H1 (cell line): ENCODE measurements around the gene TNFRSF1A.

Experiments used
- BRCA1 ChIP-seq: IDR thresholded peaks from 2 replicates; pipeline ENCODE4 v1.6.1; 2012; ENCODE audit warnings: low read depth, low read length, improper control_type of control experiment
- CHD7 ChIP-seq: fragments of 300-600 bp; sonication (generic); IDR thresholded peaks from 2 replicates; pipeline ENCODE4 v1.7.1; 2012; ENCODE audit warnings: low read length, moderate library complexity, mild to moderate bottlenecking, inconsistent platforms; ENCODE audit not compliant: insufficient replicate concordance
- CREB1 ChIP-seq: IDR thresholded peaks from 2 replicates; pipeline ENCODE4 v1.6.1; 2012; ENCODE audit warnings: inconsistent platforms
- EZH2 ChIP-seq: fragments of 200-600 bp; sonication (generic); IDR thresholded peaks from 2 replicates; pipeline ENCODE4 v1.7.1; 2012; ENCODE audit warnings: low read depth, mild to moderate bottlenecking, moderate library complexity, low read length, inconsistent platforms; ENCODE audit not compliant: severe bottlenecking
- POLR2AphosphoS5 ChIP-seq: IDR thresholded peaks from 2 replicates; pipeline ENCODE4 v1.6.1; 2011; ENCODE audit warnings: low read depth, low read length
- TF ChIP-seq, protein P1 (sequence below), 3 experiments: IDR thresholded peaks; 1 replicate in 2 of 3; 2 replicates in 1 of 3; pipeline versions ENCODE4 v1.5.1 to v1.6.1; 2011; ENCODE audit warnings: low read length in 3 of 3, mild to moderate bottlenecking in 3 of 3, inconsistent platforms in 2 of 3, low read depth in 1 of 3, moderate library complexity in 1 of 3; ENCODE audit not compliant: insufficient read depth in 1 of 3; ENCODE audit errors: control extremely low read depth in 1 of 3
- TF ChIP-seq, protein P2 (sequence below): IDR thresholded peaks from 2 replicates; pipeline ENCODE4 v1.6.1; 2012; ENCODE audit warnings: inconsistent platforms
- TF ChIP-seq, protein P3 (sequence below): IDR thresholded peaks from 2 replicates; pipeline ENCODE4 v1.6.1; 2012; ENCODE audit warnings: inconsistent platforms

GRCh38 chr12:6373022-6373787 is 31.3 kb upstream of the TNFRSF1A start:
- TF ChIP-seq POLR2AphosphoS5 (no peak), EZH2 (no peak), CHD7 (no peak), CREB1 (no peak), BRCA1 (no peak)
- TF ChIP-seq, protein P1, sequence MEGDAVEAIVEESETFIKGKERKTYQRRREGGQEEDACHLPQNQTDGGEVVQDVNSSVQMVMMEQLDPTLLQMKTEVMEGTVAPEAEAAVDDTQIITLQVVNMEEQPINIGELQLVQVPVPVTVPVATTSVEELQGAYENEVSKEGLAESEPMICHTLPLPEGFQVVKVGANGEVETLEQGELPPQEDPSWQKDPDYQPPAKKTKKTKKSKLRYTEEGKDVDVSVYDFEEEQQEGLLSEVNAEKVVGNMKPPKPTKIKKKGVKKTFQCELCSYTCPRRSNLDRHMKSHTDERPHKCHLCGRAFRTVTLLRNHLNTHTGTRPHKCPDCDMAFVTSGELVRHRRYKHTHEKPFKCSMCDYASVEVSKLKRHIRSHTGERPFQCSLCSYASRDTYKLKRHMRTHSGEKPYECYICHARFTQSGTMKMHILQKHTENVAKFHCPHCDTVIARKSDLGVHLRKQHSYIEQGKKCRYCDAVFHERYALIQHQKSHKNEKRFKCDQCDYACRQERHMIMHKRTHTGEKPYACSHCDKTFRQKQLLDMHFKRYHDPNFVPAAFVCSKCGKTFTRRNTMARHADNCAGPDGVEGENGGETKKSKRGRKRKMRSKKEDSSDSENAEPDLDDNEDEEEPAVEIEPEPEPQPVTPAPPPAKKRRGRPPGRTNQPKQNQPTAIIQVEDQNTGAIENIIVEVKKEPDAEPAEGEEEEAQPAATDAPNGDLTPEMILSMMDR (IDR thresholded peaks at IDR 0.05; ENCODE audit: control extremely low read depth in 1 of 3, insufficient read depth in 1 of 3, low read depth in 1 of 3, low read length in 3 of 3) = no peak
- TF ChIP-seq, protein P2, sequence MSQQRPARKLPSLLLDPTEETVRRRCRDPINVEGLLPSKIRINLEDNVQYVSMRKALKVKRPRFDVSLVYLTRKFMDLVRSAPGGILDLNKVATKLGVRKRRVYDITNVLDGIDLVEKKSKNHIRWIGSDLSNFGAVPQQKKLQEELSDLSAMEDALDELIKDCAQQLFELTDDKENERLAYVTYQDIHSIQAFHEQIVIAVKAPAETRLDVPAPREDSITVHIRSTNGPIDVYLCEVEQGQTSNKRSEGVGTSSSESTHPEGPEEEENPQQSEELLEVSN = no peak
- TF ChIP-seq, protein P3, sequence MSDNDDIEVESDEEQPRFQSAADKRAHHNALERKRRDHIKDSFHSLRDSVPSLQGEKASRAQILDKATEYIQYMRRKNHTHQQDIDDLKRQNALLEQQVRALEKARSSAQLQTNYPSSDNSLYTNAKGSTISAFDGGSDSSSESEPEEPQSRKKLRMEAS = no peak
